Chondrocyte (in vitro differentiated cells): ENCODE measurements around the gene SLC5A10. TPM values are rescaled to one million over a fixed set of nuclear protein-coding genes. Genes with fewer than 3 reads are reported as not detected.
"Not testable (repeated sequence)": the region's sequence is repeated elsewhere in the genome, so short reads cannot be mapped to it uniquely, and the experiment has no call there.

Experiments used
- DNase-seq: peaks from one replicate; pipeline ENCODE4 v3.0.0; 2021; ENCODE audit warnings: mixed read lengths, low spot score
- H3K27ac Mint-ChIP-seq: one replicate; pipeline ENCODE4 v1.8.0; 2021; ENCODE audit warnings: mild to moderate bottlenecking, moderate library complexity, mixed read lengths; ENCODE audit not compliant: unreplicated experiment
- H3K27me3 Mint-ChIP-seq: 2 replicates; pipeline ENCODE4 v1.8.0; 2021; ENCODE audit warnings: low read depth, mixed read lengths
- H3K36me3 Mint-ChIP-seq: 2 replicates; pipeline ENCODE4 v1.8.0; 2021; ENCODE audit warnings: low read depth, mixed read lengths
- H3K4me1 Mint-ChIP-seq: 2 replicates; pipeline ENCODE4 v1.8.0; 2021; ENCODE audit warnings: low read depth, mild to moderate bottlenecking, mixed read lengths
- H3K4me3 Mint-ChIP-seq: one replicate; pipeline ENCODE4 v1.8.0; 2021; ENCODE audit warnings: mild to moderate bottlenecking, moderate library complexity, mixed read lengths; ENCODE audit not compliant: unreplicated experiment
- H3K9me3 Mint-ChIP-seq: 2 replicates; pipeline ENCODE4 v1.8.0; 2021; ENCODE audit warnings: low read depth, mixed read lengths
- CTCF ChIP-seq: fragments of 200-600 bp; sonication (generic); IDR thresholded peaks from 2 replicates; pipeline ENCODE4 v1.5.0; 2021; ENCODE audit warnings: antibody characterized with exemption, mild to moderate bottlenecking, moderate library complexity
- total RNA-seq: library from RNA; stranded (reverse); gene quantifications from 3 replicates; pipeline ENCODE4 v1.2.1, GENCODE V29; 2021

The SLC5A10 gene
- total RNA-seq, 1 donor from 2014 or later, result not detected

GRCh38 chr17:19031729-19032128 lies 79.8 kb downstream of the SLC5A10 start:
- not testable (repeated sequence) for H3K4me1 Mint-ChIP-seq, H3K9me3 Mint-ChIP-seq, H3K36me3 Mint-ChIP-seq, H3K4me3 Mint-ChIP-seq, H3K27ac Mint-ChIP-seq, DNase-seq, H3K27me3 Mint-ChIP-seq
- peak; percentile 67 for TF ChIP-seq CTCF

- not testable (repeated sequence) for H3K27ac Mint-ChIP-seq, H3K36me3 Mint-ChIP-seq, H3K4me3 Mint-ChIP-seq, H3K4me1 Mint-ChIP-seq, H3K27me3 Mint-ChIP-seq, H3K9me3 Mint-ChIP-seq, DNase-seq
Measured at GRCh38 chr17:19032377-19032988, 80.5 kb downstream of the SLC5A10 start.

GRCh38 chr17:19036186-19036585 lies 84.2 kb downstream of the SLC5A10 start:
- not testable (repeated sequence) for H3K4me3 Mint-ChIP-seq, H3K27ac Mint-ChIP-seq, H3K4me1 Mint-ChIP-seq, DNase-seq, H3K36me3 Mint-ChIP-seq, H3K27me3 Mint-ChIP-seq, H3K9me3 Mint-ChIP-seq

GRCh38 chr17:19037547-19037946 lies 85.6 kb downstream of the SLC5A10 start:
- H3K9me3 Mint-ChIP-seq, DNase-seq, H3K4me1 Mint-ChIP-seq, H3K27me3 Mint-ChIP-seq, H3K36me3 Mint-ChIP-seq, H3K4me3 Mint-ChIP-seq, H3K27ac Mint-ChIP-seq: not testable (repeated sequence)

- H3K9me3 Mint-ChIP-seq, H3K4me1 Mint-ChIP-seq, DNase-seq, H3K4me3 Mint-ChIP-seq, H3K27me3 Mint-ChIP-seq, H3K27ac Mint-ChIP-seq, H3K36me3 Mint-ChIP-seq: not testable (repeated sequence)
Measured at GRCh38 chr17:19038007-19038406, 86.0 kb downstream of the SLC5A10 start.

- H3K4me1 Mint-ChIP-seq, H3K4me3 Mint-ChIP-seq, H3K36me3 Mint-ChIP-seq, H3K9me3 Mint-ChIP-seq, H3K27me3 Mint-ChIP-seq, DNase-seq, H3K27ac Mint-ChIP-seq: not testable (repeated sequence)
Measured at GRCh38 chr17:19038730-19039129, 86.8 kb downstream of the SLC5A10 start.

- DNase-seq, result not testable (repeated sequence)
Measured at GRCh38 chr17:19040350-19040749, 88.4 kb downstream of the SLC5A10 start.

GRCh38 chr17:19041871-19042270 lies 89.9 kb downstream of the SLC5A10 start:
- H3K4me3 Mint-ChIP-seq, DNase-seq, H3K27me3 Mint-ChIP-seq, H3K9me3 Mint-ChIP-seq, H3K4me1 Mint-ChIP-seq, H3K27ac Mint-ChIP-seq, H3K36me3 Mint-ChIP-seq: not testable (repeated sequence)

More at GRCh38 chr17:19040350-19040749, 88.4 kb downstream of the SLC5A10 start:
- H3K36me3 Mint-ChIP-seq, H3K4me3 Mint-ChIP-seq, H3K9me3 Mint-ChIP-seq, H3K27ac Mint-ChIP-seq, H3K4me1 Mint-ChIP-seq, H3K27me3 Mint-ChIP-seq: not testable (repeated sequence)

GRCh38 chr17:19042369-19042768 lies 90.4 kb downstream of the SLC5A10 start:
- not testable (repeated sequence) for H3K4me1 Mint-ChIP-seq, H3K4me3 Mint-ChIP-seq, H3K9me3 Mint-ChIP-seq, H3K27me3 Mint-ChIP-seq, H3K27ac Mint-ChIP-seq, DNase-seq, H3K36me3 Mint-ChIP-seq

GRCh38 chr17:19043032-19043431 lies 91.1 kb downstream of the SLC5A10 start:
- not testable (repeated sequence) for H3K27me3 Mint-ChIP-seq, H3K36me3 Mint-ChIP-seq, H3K27ac Mint-ChIP-seq, DNase-seq, H3K4me1 Mint-ChIP-seq, H3K9me3 Mint-ChIP-seq, H3K4me3 Mint-ChIP-seq

GRCh38 chr17:19044643-19045042 lies 92.7 kb downstream of the SLC5A10 start:
- H3K9me3 Mint-ChIP-seq, H3K27me3 Mint-ChIP-seq, H3K4me1 Mint-ChIP-seq, H3K27ac Mint-ChIP-seq, DNase-seq, H3K4me3 Mint-ChIP-seq, H3K36me3 Mint-ChIP-seq: not testable (repeated sequence)

- H3K4me1 Mint-ChIP-seq, DNase-seq, H3K4me3 Mint-ChIP-seq, H3K27ac Mint-ChIP-seq, H3K9me3 Mint-ChIP-seq, H3K27me3 Mint-ChIP-seq, H3K36me3 Mint-ChIP-seq: not testable (repeated sequence)
Measured at GRCh38 chr17:19046782-19047375, 94.9 kb downstream of the SLC5A10 start, which contains the start of gene GRAP. TSS of gene GRAP (minus strand) at chr17:19046957. CDS start at chr17:19046926, 31 bp downstream.
